ENCODE results near the gene SNTA1.
"Not testable (repeated sequence)": the region's sequence is repeated elsewhere in the genome, so short reads cannot be mapped to it uniquely, and the experiment has no call there.

Gene SNTA1

GRCh38 chr20:33443512-33444239, at the start of gene SNTA1:
Gene SNTA1, minus strand, starts transcription at chr20:33443763. Its CDS starts 143 bp downstream, at chr20:33443620.
- in situ Hi-C loops (cut with HindIII; ENCODE audit: low sequenced_read_pairs): no loop called here

GRCh38 chr20:33490934-33491656, 47.5 kb upstream of the SNTA1 start:
- in situ Hi-C loops (cut with HindIII; ENCODE audit: low sequenced_read_pairs): no loop called here

- in situ Hi-C loops (cut with HindIII; ENCODE audit: low sequenced_read_pairs): no loop called here
Observed at GRCh38 chr20:33490023-33490933, 46.7 kb upstream of the SNTA1 start, which contains the start of gene CBFA2T2. Gene CBFA2T2, plus strand, starts transcription at chr20:33490096. Its CDS starts 172 bp downstream, at chr20:33490268.

- in situ Hi-C loops (cut with HindIII; ENCODE audit: low sequenced_read_pairs): no loop called here
Observed at GRCh38 chr20:33489495-33490022, 46.0 kb upstream of the SNTA1 start.

- in situ Hi-C loops (cut with HindIII; ENCODE audit: low sequenced_read_pairs): not testable (repeated sequence)
Observed at GRCh38 chr20:33488661-33489494, 45.3 kb upstream of the SNTA1 start.

- in situ Hi-C loops (cut with HindIII; ENCODE audit: low sequenced_read_pairs): no loop called here
Observed at GRCh38 chr20:33488201-33488600, 44.6 kb upstream of the SNTA1 start.

GRCh38 chr20:33483186-33483585, 39.6 kb upstream of the SNTA1 start:
- in situ Hi-C loops (cut with HindIII; ENCODE audit: low sequenced_read_pairs): not testable (repeated sequence)

- in situ Hi-C loops (cut with HindIII; ENCODE audit: low sequenced_read_pairs): no loop called here
Observed at GRCh38 chr20:33482581-33482980, 39.0 kb upstream of the SNTA1 start.

- in situ Hi-C loops (cut with HindIII; ENCODE audit: low sequenced_read_pairs): no loop called here
Observed at GRCh38 chr20:33481431-33481941, 37.9 kb upstream of the SNTA1 start.

GRCh38 chr20:33480048-33480447, 36.5 kb upstream of the SNTA1 start:
- in situ Hi-C loops (cut with HindIII; ENCODE audit: low sequenced_read_pairs): no loop called here

GRCh38 chr20:33477386-33478234, 34.0 kb upstream of the SNTA1 start:
- in situ Hi-C loops (cut with HindIII; ENCODE audit: low sequenced_read_pairs): no loop called here

- in situ Hi-C loops (cut with HindIII; ENCODE audit: low sequenced_read_pairs): no loop called here
Observed at GRCh38 chr20:33475381-33476152, 32.0 kb upstream of the SNTA1 start.

- in situ Hi-C loops (cut with HindIII; ENCODE audit: low sequenced_read_pairs): no loop called here
Observed at GRCh38 chr20:33474963-33475362, 31.4 kb upstream of the SNTA1 start.

GRCh38 chr20:33474097-33474873, 30.7 kb upstream of the SNTA1 start:
- in situ Hi-C loops (cut with HindIII; ENCODE audit: low sequenced_read_pairs): no loop called here

GRCh38 chr20:33472868-33473435, 29.4 kb upstream of the SNTA1 start:
- in situ Hi-C loops (cut with HindIII; ENCODE audit: low sequenced_read_pairs): no loop called here

GRCh38 chr20:33470866-33471265, 27.3 kb upstream of the SNTA1 start:
- in situ Hi-C loops (cut with HindIII; ENCODE audit: low sequenced_read_pairs): no loop called here

GRCh38 chr20:33470457-33470856, 26.9 kb upstream of the SNTA1 start:
- in situ Hi-C loops (cut with HindIII; ENCODE audit: low sequenced_read_pairs): no loop called here
